ENCODE measurements around the gene CDC42BPG. TPM values are rescaled to one million over a fixed set of nuclear protein-coding genes. Genes with fewer than 3 reads are reported as not detected.
A peak's percentile ranks its signal among the peaks of the same experiment; 100 is the strongest.
"Not testable (repeated sequence)": the region's sequence is repeated elsewhere in the genome, so short reads cannot be mapped to it uniquely, and the experiment has no call there.

The CDC42BPG gene
- total and polyA plus RNA-seq, 3 experiments from 2014 or later = 0.52 to 2.3 (median 0.66) TPM

- Histone ChIP-seq H3K27me3 (ENCODE audit: insufficient read depth, low read length, poor library complexity, severe bottlenecking) (no peaks in the 10 kb centered on the region), H3K4me1 (ENCODE audit: insufficient read depth, low read length) (peaks cover 62% of the 10 kb centered on the region), H3K36me3 (ENCODE audit: insufficient read depth, low read length) (no peaks in the 10 kb centered on the region), H3K27ac (ENCODE audit: low read depth, low read length) (no peak overlapping the region), H3K4me3 (ENCODE audit: low read length) (no peak overlapping the region), H3K9me3 (ENCODE audit: low read length) (no peaks in the 10 kb centered on the region)
- H3K4me3 Mint-ChIP-seq = peak overlapping the region in 5 of 7 donors; percentile 33 to 81 (median 47)
- peak overlapping the region; percentile 26 to 84 (median 75) for H3K27ac Mint-ChIP-seq
- H3K9me3 Mint-ChIP-seq = no peaks in the 10 kb centered on the region
- DNase-seq = peak; percentile 85 to 94 (median 90)
- H3K4me1 Mint-ChIP-seq = peaks cover 52 to 68% (median 62%) of the 10 kb centered on the region in 3 donors
- no peaks in the 10 kb centered on the region for H3K27me3 Mint-ChIP-seq
- ChIA-PET CTCF (interaction anchor here (0.7 to 32.1 kb wide), 24 partner anchors 7 to 281 kb away, joined by 3 to 1256 read pairs (median 4); partner anchors contain the start of genes ARL2, EHD1, MAP4K2 and PPP2R5B), POLR2A (interaction anchor here (0.8 to 24.3 kb wide), 5 partner anchors 12 to 47 kb away, joined by 4 to 569 read pairs (median 29); partner anchors contain the start of gene EHD1)
- H3K36me3 Mint-ChIP-seq = peaks cover 0 to 6% (median 0%) of the 10 kb centered on the region in 3 donors
Measured at GRCh38 chr11:64846998-64847666, 2.7 kb upstream of the CDC42BPG start.

DNA sequence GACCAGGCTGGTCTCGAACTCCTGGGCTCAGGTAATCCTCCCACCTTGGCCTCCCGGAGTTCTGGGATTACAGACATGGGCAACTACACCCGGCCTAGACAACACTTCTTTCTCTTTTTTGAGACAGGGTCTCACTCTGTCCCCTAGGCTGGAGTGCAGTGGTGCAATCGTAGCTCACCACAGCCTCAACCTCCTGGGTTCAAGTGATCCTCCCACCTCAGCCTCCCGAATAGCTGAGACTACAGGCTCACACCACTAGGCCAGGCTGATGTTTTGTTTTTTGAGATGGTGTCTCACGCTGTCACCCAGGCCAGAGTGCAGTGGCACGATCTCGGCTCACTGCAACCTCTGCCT lies 1.3 kb upstream of the CDC42BPG start:
- H3K27me3 ChIP-seq (ENCODE audit: insufficient read depth, low read length, poor library complexity, severe bottlenecking); DNase-seq; H3K9me3 Mint-ChIP-seq; H3K4me3 ChIP-seq (ENCODE audit: low read length); H3K36me3 ChIP-seq (ENCODE audit: insufficient read depth, low read length); H3K27me3 Mint-ChIP-seq; H3K9me3 ChIP-seq (ENCODE audit: low read length); H3K36me3 Mint-ChIP-seq; H3K27ac ChIP-seq (ENCODE audit: low read depth, low read length): not testable (repeated sequence)
- Mint-ChIP-seq H3K27ac (peak overlapping the region in 3 of 8 donors; percentile 23 to 67 (median 61)), H3K4me3 (peak overlapping the region in 4 of 7 donors; percentile 32 to 75 (median 70)), H3K4me1 (peaks cover 39 to 55% (median 48%) of the 10 kb centered on the region in 3 donors)
- H3K4me1 ChIP-seq (ENCODE audit: insufficient read depth, low read length) = peaks cover 48% of the 10 kb centered on the region
- POLR2A ChIA-PET = interaction anchor here (0.7 to 3.8 kb wide), 6 partner anchors 19 to 102 kb away, joined by 3 to 19 read pairs (median 4); partner anchors contain the start of genes EHD1 and RASGRP2
- CTCF ChIA-PET = interaction anchor here (0.6 to 32.1 kb wide), 8 partner anchors 9 to 660 kb away, joined by 3 to 1256 read pairs (median 6); partner anchors contain the start of genes EHD1 and RASGRP2

DNA sequence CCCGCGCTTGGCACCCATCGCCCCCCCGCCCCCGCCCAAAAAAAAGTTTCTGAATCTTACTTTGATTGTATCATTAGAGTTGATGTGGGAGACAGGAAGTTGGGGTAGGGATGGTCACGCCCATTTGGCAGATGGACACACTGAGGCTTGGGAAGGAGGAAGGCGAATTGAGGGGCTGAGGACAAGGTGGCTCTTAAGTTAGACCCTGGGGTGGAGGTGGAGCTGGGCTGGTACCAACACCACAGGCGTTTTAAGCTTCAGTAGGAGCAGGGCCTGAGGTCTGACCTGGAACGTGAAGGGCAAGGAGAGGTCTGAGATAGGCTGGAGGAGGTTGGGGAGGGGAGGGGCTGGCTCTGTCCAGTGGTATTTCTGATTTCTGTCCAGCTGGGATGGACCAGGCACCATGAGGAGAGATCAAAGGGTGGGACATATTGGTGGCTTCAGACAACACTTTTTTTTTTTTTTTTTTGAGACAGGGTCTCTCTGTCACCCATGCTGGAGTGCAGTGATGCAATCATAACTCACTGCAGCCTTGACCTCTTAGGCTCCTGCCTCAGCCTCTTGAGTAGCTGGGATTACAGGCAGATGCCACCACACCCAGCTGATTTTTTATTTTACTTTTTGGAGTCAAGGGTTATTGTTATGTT lies 799 bp upstream of the CDC42BPG start:
- Histone ChIP-seq H3K27ac (ENCODE audit: low read depth, low read length) (peak overlapping the region; percentile 38), H3K4me1 (ENCODE audit: insufficient read depth, low read length) (peaks cover 47% of the 10 kb centered on the region)
- H3K27ac Mint-ChIP-seq = peak overlapping the region; percentile 50 to 91 (median 78)

DNA sequence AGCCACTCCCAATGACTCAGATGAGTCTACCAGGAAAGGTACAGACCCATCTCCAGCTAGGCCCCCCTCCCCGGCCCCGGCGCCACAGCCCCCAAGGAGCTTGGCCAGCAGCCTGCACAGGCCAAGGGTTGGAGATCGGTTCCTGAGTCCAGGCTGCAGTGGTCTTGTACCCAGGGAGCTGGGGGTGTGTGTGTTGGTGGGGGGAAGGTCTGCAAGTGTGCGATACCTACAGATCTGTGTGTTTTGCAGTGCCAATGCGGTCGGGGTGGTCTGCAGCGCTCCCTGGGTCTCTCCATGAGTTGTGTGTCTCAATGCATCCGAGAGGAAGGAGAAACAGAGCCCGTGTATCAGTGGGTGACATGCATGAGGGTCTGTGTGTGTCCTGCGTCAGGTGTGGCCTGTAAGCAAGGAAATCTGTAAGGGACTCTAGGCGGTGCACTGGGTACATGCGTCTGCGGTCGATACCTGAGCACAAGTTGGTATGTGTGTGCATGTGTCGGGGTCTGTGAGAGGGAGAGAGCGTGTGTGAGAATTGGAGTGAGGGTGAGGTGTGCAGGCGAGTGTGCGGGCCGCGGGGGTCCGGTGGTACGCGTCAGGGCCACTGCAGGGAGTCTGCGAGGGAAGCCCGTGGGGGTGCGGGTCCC lies 645 bp downstream of the CDC42BPG start:
- H3K4me3 Mint-ChIP-seq = peak overlapping the region; percentile 77 to 90 (median 85)
- H3K27ac Mint-ChIP-seq = peak overlapping the region in 6 of 8 donors; percentile 53 to 93 (median 74)
- Histone ChIP-seq H3K4me3 (ENCODE audit: low read length) (peak overlapping the region; percentile 60), H3K27me3 (ENCODE audit: insufficient read depth, low read length, poor library complexity, severe bottlenecking) (no peaks in the 10 kb centered on the region), H3K9me3 (ENCODE audit: low read length) (no peaks in the 10 kb centered on the region), H3K27ac (ENCODE audit: low read depth, low read length) (peak overlapping the region; percentile 47), H3K4me1 (ENCODE audit: insufficient read depth, low read length) (peaks cover 35% of the 10 kb centered on the region), H3K36me3 (ENCODE audit: insufficient read depth, low read length) (no peaks in the 10 kb centered on the region)
- peaks cover 0 to 9% (median 0%) of the 10 kb centered on the region in 3 donors for H3K36me3 Mint-ChIP-seq
- no peaks in the 10 kb centered on the region for H3K9me3 Mint-ChIP-seq
- POLR2A ChIA-PET = interaction anchor here (0.6 to 1.5 kb wide), 12 partner anchors 9 to 543 kb away, joined by 3 to 7 read pairs (median 4); partner anchors contain the start of genes ARL2, EHD1, MEN1 and RASGRP2
- H3K4me1 Mint-ChIP-seq = peaks cover 28 to 35% (median 30%) of the 10 kb centered on the region in 3 donors
- no peaks in the 10 kb centered on the region for H3K27me3 Mint-ChIP-seq
- peak in 1 of 5 donors; percentile 25 for DNase-seq
- CTCF ChIA-PET = interaction anchor here (0.7 to 32.1 kb wide), 13 partner anchors 8 to 181 kb away, joined by 3 to 1256 read pairs (median 3); partner anchors contain the start of genes EHD1, MEN1 and RASGRP2

More for the DNA sequence above, 799 bp upstream of the CDC42BPG start:
- ChIA-PET CTCF (interaction anchor here (0.6 to 32.1 kb wide), 7 partner anchors 18 to 660 kb away, joined by 3 to 1256 read pairs (median 7); partner anchors contain the start of genes EHD1 and RASGRP2), POLR2A (interaction anchor here (0.7 to 1.5 kb wide), 6 partner anchors 20 to 101 kb away, joined by 3 to 7 read pairs (median 4); partner anchors contain the start of genes EHD1, RASGRP2 and SF1)
- H3K36me3 ChIP-seq (ENCODE audit: insufficient read depth, low read length) = no peaks in the 10 kb centered on the region
- Mint-ChIP-seq H3K4me1 (peaks cover 36 to 50% (median 44%) of the 10 kb centered on the region in 3 donors), H3K9me3 (no peaks in the 10 kb centered on the region), H3K36me3 (peaks cover 0 to 1% (median 0%) of the 10 kb centered on the region in 3 donors), H3K4me3 (peak overlapping the region; percentile 32 to 80 (median 69)), H3K27me3 (no peaks in the 10 kb centered on the region)
- H3K9me3 ChIP-seq (ENCODE audit: low read length) = no peaks in the 10 kb centered on the region
- peak overlapping the region; percentile 60 for H3K4me3 ChIP-seq (ENCODE audit: low read length)
- H3K27me3 ChIP-seq (ENCODE audit: insufficient read depth, low read length, poor library complexity, severe bottlenecking) = no peaks in the 10 kb centered on the region
- DNase-seq = no peak

DNA sequence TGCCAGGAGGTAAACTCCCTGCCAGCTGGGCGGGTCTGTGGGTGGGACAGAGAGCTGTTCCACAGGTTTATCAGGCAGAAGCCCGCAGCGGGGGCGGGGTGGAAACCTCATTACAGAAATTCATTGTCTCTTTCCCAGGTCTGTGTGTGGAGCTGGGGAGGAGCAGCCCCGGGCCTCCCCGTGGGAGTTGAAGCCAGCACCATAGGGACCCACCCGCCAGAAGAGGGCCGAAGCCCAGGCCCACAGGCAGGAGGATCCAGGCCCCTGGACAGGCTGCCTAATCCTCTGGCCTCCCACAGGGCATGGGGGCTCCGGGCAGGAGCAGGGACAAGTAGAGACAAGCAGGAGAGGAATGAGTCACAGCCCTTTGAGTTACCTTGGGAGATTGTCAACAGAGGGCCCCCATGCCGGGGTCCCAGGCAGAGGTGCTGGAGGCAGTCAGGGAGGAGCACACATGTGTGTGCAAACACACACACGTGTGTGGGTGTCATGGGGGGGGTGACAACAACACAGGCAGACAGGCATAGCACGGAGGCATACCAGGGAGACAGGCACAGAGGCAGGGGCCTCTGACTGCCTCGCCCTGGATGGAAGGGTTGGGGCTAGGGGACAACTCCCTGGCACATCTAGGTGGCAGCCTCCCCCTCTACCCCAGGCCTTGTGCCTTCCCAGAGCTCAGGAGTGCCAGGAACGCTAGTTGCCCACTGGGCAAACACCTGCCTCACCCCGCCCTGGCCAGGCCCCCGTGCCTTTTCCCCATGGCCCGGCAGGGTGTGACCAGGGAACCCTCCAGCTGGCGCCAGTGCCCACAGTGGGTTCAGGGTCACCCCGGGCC lies 1.4 kb downstream of the CDC42BPG start:
- Mint-ChIP-seq H3K27ac (peak overlapping the region in 3 of 8 donors; percentile 68 to 83 (median 70)), H3K4me1 (peaks cover 20 to 28% (median 22%) of the 10 kb centered on the region in 3 donors), H3K36me3 (peaks cover 0 to 12% (median 0%) of the 10 kb centered on the region in 3 donors), H3K9me3 (no peaks in the 10 kb centered on the region), H3K4me3 (peak overlapping the region; percentile 36 to 85 (median 76)), H3K27me3 (no peaks in the 10 kb centered on the region)
- no peak for DNase-seq
- peak overlapping the region; percentile 47 for H3K27ac ChIP-seq (ENCODE audit: low read depth, low read length)
- no peaks in the 10 kb centered on the region for H3K36me3 ChIP-seq (ENCODE audit: insufficient read depth, low read length)
- no peak overlapping the region for H3K4me3 ChIP-seq (ENCODE audit: low read length)
- POLR2A ChIA-PET = interaction anchor here (0.6 to 1.5 kb wide), 3 partner anchors 98 to 542 kb away, joined by 3 to 6 read pairs (median 4); partner anchors contain the start of gene RASGRP2
- H3K9me3 ChIP-seq (ENCODE audit: low read length) = no peaks in the 10 kb centered on the region
- H3K4me1 ChIP-seq (ENCODE audit: insufficient read depth, low read length) = peaks cover 28% of the 10 kb centered on the region
- CTCF ChIA-PET = interaction anchor here (0.7 to 32.1 kb wide), 4 partner anchors 20 to 58 kb away, joined by 3 to 1256 read pairs (median 160); partner anchors contain the start of genes EHD1 and MEN1
- H3K27me3 ChIP-seq (ENCODE audit: insufficient read depth, low read length, poor library complexity, severe bottlenecking) = no peaks in the 10 kb centered on the region

GRCh38 chr11:64842366-64842759 lies 2.1 kb downstream of the CDC42BPG start:
- H3K4me1 Mint-ChIP-seq = peaks cover 17 to 23% (median 18%) of the 10 kb centered on the region in 3 donors
- peaks cover 0 to 13% (median 0%) of the 10 kb centered on the region in 3 donors for H3K36me3 Mint-ChIP-seq
- no peaks in the 10 kb centered on the region for H3K9me3 ChIP-seq (ENCODE audit: low read length)
- no peaks in the 10 kb centered on the region for H3K36me3 ChIP-seq (ENCODE audit: insufficient read depth, low read length)
- peak overlapping the region; percentile 47 for H3K27ac ChIP-seq (ENCODE audit: low read depth, low read length)
- peaks cover 21% of the 10 kb centered on the region for H3K4me1 ChIP-seq (ENCODE audit: insufficient read depth, low read length)
- DNase-seq = no peak
- H3K9me3 Mint-ChIP-seq = no peaks in the 10 kb centered on the region
- H3K27ac Mint-ChIP-seq = no peak overlapping the region
- H3K4me3 Mint-ChIP-seq = peak overlapping the region in 1 of 7 donors; percentile 54
- H3K27me3 Mint-ChIP-seq = no peaks in the 10 kb centered on the region
- ChIA-PET POLR2A (no interaction called here), CTCF (interaction anchor here (1.4 to 32.1 kb wide), 3 partner anchors 21 to 44 kb away, joined by 3 to 1256 read pairs (median 318); partner anchors contain the start of genes EHD1 and MEN1)
- no peaks in the 10 kb centered on the region for H3K27me3 ChIP-seq (ENCODE audit: insufficient read depth, low read length, poor library complexity, severe bottlenecking)
- H3K4me3 ChIP-seq (ENCODE audit: low read length) = no peak overlapping the region

All from CD8-positive, alpha-beta memory T cell (primary cell).